ENCODE results near the gene SRD5A3. TPM values are rescaled to one million over a fixed set of nuclear protein-coding genes. Genes with fewer than 3 reads are reported as not detected.

Gene SRD5A3
- total RNA-seq, 1 donor from 2014 or later, result 22.7 TPM

DNA sequence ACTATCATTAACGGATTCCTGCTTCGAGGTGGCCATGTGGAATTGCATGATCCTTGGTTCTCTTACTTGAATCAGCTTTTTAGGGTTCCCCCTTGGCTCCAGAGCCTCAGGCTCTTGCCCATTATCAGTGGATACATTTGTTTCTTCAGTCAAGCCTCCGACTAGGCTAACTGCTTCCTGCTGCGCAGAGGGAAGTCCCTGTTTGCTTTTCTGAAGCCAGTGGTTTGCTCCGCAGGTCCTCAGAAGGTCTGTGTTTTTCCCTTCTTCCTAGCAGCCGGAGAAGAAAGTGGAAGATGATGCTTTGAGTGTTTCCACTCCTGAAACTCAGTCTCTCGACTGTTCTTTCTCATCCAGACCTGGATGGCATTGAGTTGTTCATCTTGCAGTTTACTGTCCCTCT lies 20.6 kb downstream of the SRD5A3 start:
- no peaks in the 10 kb centered on the region for H3K27me3 ChIP-seq
- Mint-ChIP-seq H3K27ac (peak overlapping the region; percentile 74), H3K4me3 (no peak overlapping the region), H3K4me1 (peaks cover 28% of the 10 kb centered on the region), H3K9me3 (no peaks in the 10 kb centered on the region), H3K36me3 (peaks cover 20% of the 10 kb centered on the region), H3K27me3 (ENCODE audit: insufficient read depth, low read depth) (peaks cover 6% of the 10 kb centered on the region)
- H3K9me3 ChIP-seq (ENCODE audit: low read depth), result no peaks in the 10 kb centered on the region
- peaks cover 40% of the 10 kb centered on the region for H3K4me1 ChIP-seq
- no peak overlapping the region for H3K9ac ChIP-seq
- no peak for DNase-seq (ENCODE audit: low spot score)
- no peak overlapping the region for H3K27ac ChIP-seq
- no peak overlapping the region for H3K4me3 ChIP-seq
- no peak for TF ChIP-seq EZH2 (IDR thresholded peaks at IDR 0.05)
- TF ChIP-seq, protein P1, sequence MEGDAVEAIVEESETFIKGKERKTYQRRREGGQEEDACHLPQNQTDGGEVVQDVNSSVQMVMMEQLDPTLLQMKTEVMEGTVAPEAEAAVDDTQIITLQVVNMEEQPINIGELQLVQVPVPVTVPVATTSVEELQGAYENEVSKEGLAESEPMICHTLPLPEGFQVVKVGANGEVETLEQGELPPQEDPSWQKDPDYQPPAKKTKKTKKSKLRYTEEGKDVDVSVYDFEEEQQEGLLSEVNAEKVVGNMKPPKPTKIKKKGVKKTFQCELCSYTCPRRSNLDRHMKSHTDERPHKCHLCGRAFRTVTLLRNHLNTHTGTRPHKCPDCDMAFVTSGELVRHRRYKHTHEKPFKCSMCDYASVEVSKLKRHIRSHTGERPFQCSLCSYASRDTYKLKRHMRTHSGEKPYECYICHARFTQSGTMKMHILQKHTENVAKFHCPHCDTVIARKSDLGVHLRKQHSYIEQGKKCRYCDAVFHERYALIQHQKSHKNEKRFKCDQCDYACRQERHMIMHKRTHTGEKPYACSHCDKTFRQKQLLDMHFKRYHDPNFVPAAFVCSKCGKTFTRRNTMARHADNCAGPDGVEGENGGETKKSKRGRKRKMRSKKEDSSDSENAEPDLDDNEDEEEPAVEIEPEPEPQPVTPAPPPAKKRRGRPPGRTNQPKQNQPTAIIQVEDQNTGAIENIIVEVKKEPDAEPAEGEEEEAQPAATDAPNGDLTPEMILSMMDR (IDR thresholded peaks at IDR 0.05), result no peak
- TF ChIP-seq EZH2phosphoT487 (IDR thresholded peaks at IDR 0.05), result no peak
- H4K20me1 ChIP-seq (ENCODE audit: low read depth), result no peaks in the 10 kb centered on the region
- H3K36me3 ChIP-seq, result no peaks in the 10 kb centered on the region
- peaks cover 29% of the 10 kb centered on the region for H3F3A ChIP-seq (ENCODE audit: low read depth)
- no peaks in the 10 kb centered on the region for H3K79me2 ChIP-seq (ENCODE audit: low read depth)
- peak overlapping the region; percentile 14 for H3K4me2 ChIP-seq
- no peak overlapping the region for H2AFZ ChIP-seq (replicated peaks)

DNA sequence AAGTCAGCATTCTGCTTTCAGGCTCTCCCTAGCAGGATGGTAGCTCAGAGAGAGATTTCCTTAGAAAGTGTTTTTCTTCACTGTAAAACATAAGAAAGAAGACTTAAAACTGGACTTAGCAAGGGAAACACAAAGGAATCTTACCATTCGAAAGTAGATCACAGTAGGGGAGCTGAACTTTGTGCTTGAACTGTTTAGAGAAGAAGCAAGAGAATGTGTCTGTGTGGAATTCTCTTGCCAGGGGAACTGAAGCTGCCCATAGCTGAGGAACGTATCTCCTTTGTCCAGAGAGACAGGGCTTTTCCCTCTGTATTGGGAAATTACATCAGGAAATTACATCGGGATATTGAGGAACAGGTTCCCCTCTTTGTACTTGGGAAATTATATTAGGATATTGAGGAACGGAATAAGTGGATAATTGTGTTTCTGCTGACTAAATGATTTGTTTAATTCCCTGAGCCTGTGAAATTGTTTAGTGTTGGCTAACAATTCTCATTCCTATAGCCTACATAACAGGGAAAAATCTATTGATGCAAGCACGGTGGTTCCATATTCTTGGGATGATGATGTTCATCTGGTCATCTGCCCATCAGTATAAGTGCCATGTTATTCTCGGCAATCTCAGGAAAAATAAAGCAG lies 21.2 kb downstream of the SRD5A3 start:
- H3K79me2 ChIP-seq (ENCODE audit: low read depth), result no peaks in the 10 kb centered on the region
- peaks cover 6% of the 10 kb centered on the region for H3K27me3 Mint-ChIP-seq (ENCODE audit: insufficient read depth, low read depth)
- H3K36me3 ChIP-seq, result no peaks in the 10 kb centered on the region
- H3K27me3 ChIP-seq, result no peaks in the 10 kb centered on the region
- no peak for TF ChIP-seq EZH2 (IDR thresholded peaks at IDR 0.05)
- H3K36me3 Mint-ChIP-seq, result peaks cover 17% of the 10 kb centered on the region
- no peak overlapping the region for H3K9ac ChIP-seq
- DNase-seq (ENCODE audit: low spot score), result peak; percentile 35
- H3K4me1 Mint-ChIP-seq, result peaks cover 28% of the 10 kb centered on the region
- H4K20me1 ChIP-seq (ENCODE audit: low read depth), result no peaks in the 10 kb centered on the region
- H3K4me3 Mint-ChIP-seq, result no peak overlapping the region
- peaks cover 29% of the 10 kb centered on the region for H3F3A ChIP-seq (ENCODE audit: low read depth)
- peak overlapping the region; percentile 14 for H3K4me2 ChIP-seq
- no peak overlapping the region for H2AFZ ChIP-seq (replicated peaks)
- H3K4me3 ChIP-seq, result no peak overlapping the region
- H3K9me3 ChIP-seq (ENCODE audit: low read depth), result no peaks in the 10 kb centered on the region
- peaks cover 40% of the 10 kb centered on the region for H3K4me1 ChIP-seq
- H3K27ac ChIP-seq, result no peak overlapping the region
- peak overlapping the region; percentile 74 for H3K27ac Mint-ChIP-seq
- H3K9me3 Mint-ChIP-seq, result no peaks in the 10 kb centered on the region

DNA sequence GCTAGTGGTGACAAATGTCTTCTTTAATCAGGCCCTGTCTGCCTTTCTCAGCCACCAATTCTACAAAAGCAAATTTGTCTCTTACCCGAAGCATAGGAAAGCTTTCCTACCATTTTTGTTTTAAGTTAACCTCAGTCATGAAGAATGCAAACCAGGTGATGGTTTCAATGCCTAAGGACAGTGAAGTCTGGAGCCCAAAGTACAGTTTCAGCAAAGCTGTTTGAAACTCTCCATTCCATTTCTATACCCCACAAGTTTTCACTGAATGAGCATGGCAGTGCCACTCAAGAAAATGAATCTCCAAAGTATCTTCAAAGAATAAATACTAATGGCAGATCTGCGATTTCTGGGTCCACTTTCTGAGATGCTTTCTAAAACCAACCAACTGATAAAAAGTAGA lies 23.9 kb downstream of the SRD5A3 start:
- no peak for DNase-seq (ENCODE audit: low spot score)
- Histone ChIP-seq H3K9me3 (ENCODE audit: low read depth) (no peaks in the 10 kb centered on the region), H3K27ac (no peak overlapping the region), H3K4me1 (peaks cover 25% of the 10 kb centered on the region), H3K79me2 (ENCODE audit: low read depth) (no peaks in the 10 kb centered on the region), H2AFZ (replicated peaks) (no peak overlapping the region), H3K9ac (no peak overlapping the region), H3K27me3 (no peaks in the 10 kb centered on the region), H3K4me3 (no peak overlapping the region), H3K4me2 (no peak overlapping the region), H3K36me3 (no peaks in the 10 kb centered on the region), H3F3A (ENCODE audit: low read depth) (peaks cover 14% of the 10 kb centered on the region), H4K20me1 (ENCODE audit: low read depth) (no peaks in the 10 kb centered on the region)
- Mint-ChIP-seq H3K36me3 (peaks cover 12% of the 10 kb centered on the region), H3K4me1 (peaks cover 17% of the 10 kb centered on the region), H3K9me3 (no peaks in the 10 kb centered on the region), H3K4me3 (no peak overlapping the region), H3K27me3 (ENCODE audit: insufficient read depth, low read depth) (peaks cover 6% of the 10 kb centered on the region), H3K27ac (no peak overlapping the region)
- TF ChIP-seq, protein P1 (IDR thresholded peaks at IDR 0.05), result no peak
- TF ChIP-seq EZH2 (IDR thresholded peaks at IDR 0.05) (no peak), EZH2phosphoT487 (IDR thresholded peaks at IDR 0.05) (no peak)

DNA sequence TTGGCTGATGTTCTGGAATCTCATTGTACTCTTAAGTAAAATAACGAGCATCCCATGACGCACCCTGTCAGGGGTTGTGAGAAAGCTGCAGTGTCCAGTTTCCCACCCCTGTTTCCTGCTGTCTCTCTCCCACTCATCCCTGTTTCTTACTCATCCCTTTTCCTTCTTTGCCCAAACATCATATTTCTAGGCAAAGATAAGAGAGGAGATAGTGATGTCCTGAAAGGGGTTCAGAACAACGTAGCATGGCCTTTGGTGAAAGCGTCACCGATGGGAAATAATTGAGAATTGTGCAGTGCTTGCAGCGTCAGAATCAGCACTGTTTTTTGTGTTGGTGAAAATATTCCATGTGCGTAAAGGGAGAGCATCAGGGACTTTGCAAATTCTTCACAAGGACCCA lies 26.2 kb downstream of the SRD5A3 start:
- no peak overlapping the region for H3K4me2 ChIP-seq
- peaks cover 4% of the 10 kb centered on the region for H3K27me3 Mint-ChIP-seq (ENCODE audit: insufficient read depth, low read depth)
- H3K36me3 Mint-ChIP-seq, result peaks cover 6% of the 10 kb centered on the region
- no peak overlapping the region for H3K27ac ChIP-seq
- H3K4me1 Mint-ChIP-seq, result peaks cover 2% of the 10 kb centered on the region
- no peaks in the 10 kb centered on the region for H3K79me2 ChIP-seq (ENCODE audit: low read depth)
- H2AFZ ChIP-seq (replicated peaks), result no peak overlapping the region
- peaks cover 11% of the 10 kb centered on the region for H3K4me1 ChIP-seq
- no peak overlapping the region for H3K9ac ChIP-seq
- H3K27ac Mint-ChIP-seq, result no peak overlapping the region
- H3F3A ChIP-seq (ENCODE audit: low read depth), result peaks cover 4% of the 10 kb centered on the region
- no peak overlapping the region for H3K4me3 Mint-ChIP-seq
- DNase-seq (ENCODE audit: low spot score), result no peak
- H3K4me3 ChIP-seq, result no peak overlapping the region
- H3K27me3 ChIP-seq, result no peaks in the 10 kb centered on the region
- no peaks in the 10 kb centered on the region for H3K36me3 ChIP-seq
- no peaks in the 10 kb centered on the region for H4K20me1 ChIP-seq (ENCODE audit: low read depth)
- H3K9me3 Mint-ChIP-seq, result no peaks in the 10 kb centered on the region
- no peak for TF ChIP-seq EZH2 (IDR thresholded peaks at IDR 0.05)
- TF ChIP-seq EZH2phosphoT487 (IDR thresholded peaks at IDR 0.05), result no peak
- TF ChIP-seq, protein P1 (IDR thresholded peaks at IDR 0.05), result no peak
- H3K9me3 ChIP-seq (ENCODE audit: low read depth), result no peaks in the 10 kb centered on the region
